GM12874 (cell line): ENCODE measurements around the gene SLC41A3.

Experiments used
- TF ChIP-seq, protein P1 (sequence below): IDR thresholded peaks from 2 replicates; pipeline ENCODE4 v1.5.1; 2011; ENCODE audit warnings: low read depth, mild to moderate bottlenecking, control low read depth, low read length, moderate library complexity; ENCODE audit not compliant: insufficient read depth

SLC41A3 gene

DNA sequence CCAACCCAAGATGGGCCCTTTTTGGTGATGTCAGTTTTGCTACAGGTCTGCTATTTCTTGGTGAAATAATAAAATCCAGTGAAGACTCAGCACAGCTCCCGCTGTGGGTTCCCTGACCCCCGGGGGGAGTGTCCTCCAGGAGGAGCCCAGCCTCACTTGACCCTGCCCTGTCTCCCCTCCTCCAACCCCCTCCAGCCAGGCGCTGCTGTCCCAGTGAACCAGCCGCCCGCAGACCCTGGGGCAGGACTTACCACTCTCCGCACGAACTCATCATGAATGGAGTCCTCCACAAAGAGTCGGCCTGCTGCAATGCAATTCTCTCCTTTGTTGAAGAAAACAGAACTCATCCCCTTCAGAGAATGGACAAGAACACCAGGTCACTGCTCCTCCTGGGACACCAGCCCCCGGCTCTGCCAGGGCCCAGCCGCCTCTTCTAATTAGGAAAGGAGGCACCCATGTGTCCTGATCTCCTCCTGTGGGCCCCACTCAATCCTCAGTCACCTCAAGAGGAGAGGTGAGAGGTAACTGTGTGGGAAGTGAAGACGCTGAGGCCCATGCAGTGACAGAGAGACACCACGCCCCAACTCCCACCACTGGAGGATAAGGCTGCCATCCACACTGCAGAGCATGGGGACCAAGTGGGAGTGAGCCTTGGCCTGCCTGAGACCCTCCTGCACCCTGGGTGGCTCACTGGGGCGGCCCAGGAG lies 28.8 kb upstream of the SLC41A3 start:
- TF ChIP-seq, protein P1, sequence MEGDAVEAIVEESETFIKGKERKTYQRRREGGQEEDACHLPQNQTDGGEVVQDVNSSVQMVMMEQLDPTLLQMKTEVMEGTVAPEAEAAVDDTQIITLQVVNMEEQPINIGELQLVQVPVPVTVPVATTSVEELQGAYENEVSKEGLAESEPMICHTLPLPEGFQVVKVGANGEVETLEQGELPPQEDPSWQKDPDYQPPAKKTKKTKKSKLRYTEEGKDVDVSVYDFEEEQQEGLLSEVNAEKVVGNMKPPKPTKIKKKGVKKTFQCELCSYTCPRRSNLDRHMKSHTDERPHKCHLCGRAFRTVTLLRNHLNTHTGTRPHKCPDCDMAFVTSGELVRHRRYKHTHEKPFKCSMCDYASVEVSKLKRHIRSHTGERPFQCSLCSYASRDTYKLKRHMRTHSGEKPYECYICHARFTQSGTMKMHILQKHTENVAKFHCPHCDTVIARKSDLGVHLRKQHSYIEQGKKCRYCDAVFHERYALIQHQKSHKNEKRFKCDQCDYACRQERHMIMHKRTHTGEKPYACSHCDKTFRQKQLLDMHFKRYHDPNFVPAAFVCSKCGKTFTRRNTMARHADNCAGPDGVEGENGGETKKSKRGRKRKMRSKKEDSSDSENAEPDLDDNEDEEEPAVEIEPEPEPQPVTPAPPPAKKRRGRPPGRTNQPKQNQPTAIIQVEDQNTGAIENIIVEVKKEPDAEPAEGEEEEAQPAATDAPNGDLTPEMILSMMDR, result no peak

DNA sequence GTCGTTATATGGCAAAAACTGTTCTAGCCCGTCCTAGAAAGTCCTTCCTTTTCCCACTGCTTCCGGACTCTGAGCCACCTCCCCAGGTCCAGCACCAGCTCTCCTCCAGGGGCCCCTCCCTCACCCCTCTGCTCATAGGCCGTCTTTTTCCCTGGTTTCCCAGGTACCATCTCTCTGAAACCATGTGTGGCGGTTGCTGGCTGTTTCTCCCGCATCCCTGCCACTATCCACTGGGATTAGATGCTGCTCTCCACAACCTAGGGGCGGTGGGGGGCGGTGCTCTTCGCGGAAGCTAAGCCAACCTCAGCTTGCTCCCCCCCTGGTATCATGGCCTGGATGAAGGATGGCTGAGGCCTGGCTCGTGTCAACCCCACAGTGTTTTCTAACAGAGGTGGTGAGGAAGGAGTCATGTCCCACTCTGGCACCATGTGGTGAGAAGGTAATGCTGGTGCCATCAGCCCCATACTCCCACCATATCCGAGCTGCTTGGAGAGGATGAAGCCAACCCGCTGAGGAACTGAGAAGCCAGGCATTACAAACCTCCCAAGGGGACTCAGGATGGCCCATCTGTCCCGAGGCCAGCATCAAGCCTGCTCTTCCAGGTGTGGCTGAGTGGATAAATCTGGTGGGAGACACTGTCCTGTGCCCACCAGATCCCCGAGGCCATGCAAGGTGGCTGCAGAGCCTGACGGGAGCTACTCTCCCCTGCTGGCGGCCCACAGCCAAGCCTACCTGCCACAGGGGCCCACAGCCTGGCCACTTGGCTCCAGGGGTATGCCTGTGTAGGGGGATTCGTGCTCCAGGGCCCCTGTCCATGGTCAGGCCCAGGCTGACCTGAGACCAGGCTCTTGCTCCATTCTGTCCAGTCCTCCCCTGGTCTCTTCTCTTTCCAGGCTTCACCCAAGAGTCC lies 27.9 kb upstream of the SLC41A3 start:
- TF ChIP-seq, protein P1, result no peak

DNA sequence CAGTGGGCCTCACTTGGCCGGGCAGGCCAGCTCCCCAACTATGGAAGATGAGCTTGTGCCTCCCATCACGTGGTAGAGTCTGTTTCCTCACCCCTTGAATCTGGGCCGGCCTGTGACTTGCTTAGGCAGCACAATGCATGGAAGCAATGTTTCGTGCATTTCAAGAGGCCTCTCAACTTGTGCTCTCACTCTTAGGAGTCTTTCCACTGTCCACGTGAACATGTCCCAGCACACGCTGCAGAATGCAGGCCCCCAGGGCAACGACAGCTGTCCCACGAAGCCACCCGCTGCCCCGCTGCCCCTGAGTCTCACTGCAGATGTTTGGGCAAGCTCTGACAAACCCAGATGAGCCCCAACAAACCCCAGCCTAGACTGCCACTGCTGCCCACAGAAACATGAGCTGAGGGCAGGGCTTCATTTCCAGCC lies 27.2 kb upstream of the SLC41A3 start:
- TF ChIP-seq, protein P1, result no peak

DNA sequence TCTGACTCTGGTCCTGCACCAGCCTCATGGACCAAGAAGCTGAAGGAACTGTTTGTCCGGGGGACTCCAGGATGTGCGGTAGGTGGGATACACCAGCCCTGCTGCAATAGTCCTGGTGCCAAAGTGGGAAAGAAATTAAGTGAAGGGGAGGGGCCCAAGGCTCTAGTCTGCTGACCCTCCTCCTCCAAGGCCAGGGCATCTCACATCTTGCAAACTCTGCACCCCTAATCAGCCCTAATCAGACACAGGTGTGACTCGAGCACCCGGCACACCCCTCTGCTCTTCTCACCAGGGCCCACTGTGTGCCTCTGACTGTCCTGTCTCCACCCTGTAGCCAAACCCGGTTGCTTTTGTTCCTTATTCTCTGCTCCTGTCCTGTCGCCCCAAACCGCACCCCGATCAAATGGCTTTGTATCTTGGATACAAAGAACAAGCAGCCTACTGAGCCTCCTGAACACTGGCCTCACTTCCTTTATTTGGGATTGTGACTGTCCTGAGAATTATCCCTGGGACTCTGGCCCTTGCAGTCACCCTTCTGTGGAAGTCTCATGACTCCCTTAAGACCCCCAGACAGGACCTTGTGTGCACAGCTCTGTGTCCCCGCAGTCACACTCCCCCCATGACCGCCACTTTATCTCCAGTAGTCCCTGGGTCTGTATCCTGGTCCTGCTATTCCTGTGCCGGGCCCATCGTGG lies 26.7 kb upstream of the SLC41A3 start:
- TF ChIP-seq, protein P1, result no peak

DNA sequence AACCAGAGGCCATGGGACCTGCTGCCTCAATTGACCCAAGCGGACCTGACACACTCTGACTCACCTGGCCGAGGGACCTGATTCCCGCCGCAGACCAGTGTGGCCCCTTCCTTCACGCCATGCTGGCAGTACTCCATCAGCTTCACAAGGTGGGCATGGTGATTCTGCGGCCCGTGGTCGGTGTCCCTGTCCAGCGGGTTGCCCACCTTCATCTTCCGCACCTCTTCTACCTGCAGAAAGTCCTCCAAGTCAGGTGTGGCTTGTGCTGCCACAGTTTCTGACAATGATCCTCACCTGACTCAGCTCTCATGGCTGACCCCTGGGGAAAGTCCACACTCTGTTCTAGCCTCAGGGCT lies 25.9 kb upstream of the SLC41A3 start:
- TF ChIP-seq, protein P1, result no peak

DNA sequence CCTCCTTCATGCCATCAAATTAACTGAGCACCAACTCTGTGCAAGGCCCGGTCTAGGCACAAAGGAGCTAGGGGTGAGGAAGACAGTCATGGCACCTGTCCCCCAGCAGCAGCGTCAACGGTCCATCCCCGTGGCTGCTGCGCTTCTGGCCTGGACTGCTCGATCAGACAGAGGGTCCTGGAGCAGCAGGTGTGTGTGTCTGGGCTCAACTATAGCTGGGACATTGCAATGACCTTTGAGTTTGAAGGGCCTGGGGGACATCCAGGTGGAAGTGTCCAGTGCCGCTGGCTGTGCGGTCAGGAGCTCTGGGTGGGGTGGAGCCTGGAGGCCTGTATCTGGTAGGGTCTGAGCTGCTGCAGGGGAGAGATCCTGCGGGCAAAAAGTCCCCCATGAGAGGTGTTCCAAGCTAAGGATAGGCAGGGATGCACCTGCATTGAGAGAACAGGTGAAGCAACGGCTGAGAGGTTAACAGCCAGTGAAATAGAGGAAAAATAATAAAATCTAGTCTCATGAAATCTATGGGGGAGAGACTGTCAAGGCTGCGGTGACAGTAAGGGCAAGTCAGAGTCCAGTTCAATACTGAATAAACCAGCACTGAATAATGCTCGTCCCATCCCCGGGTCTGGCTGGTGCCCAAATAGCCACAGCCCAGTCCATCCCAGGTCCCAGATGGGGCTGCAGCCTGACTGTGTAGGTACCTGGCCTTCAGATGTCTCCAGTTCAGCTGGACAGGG lies 25.4 kb upstream of the SLC41A3 start:
- TF ChIP-seq, protein P1, result no peak
